Ureter (tissue), 1 donor: ENCODE data around the gene PARP8. TPM values are rescaled to one million over a fixed set of nuclear protein-coding genes. Genes with fewer than 3 reads are reported as not detected.
"Not testable (repeated sequence)": the region's sequence is repeated elsewhere in the genome, so short reads cannot be mapped to it uniquely, and the experiment has no call there.

Experiments
- DNase-seq: peaks from one replicate; pipeline ENCODE4 v3.0.0-alpha.2; 2020; ENCODE audit warnings: low spot score
- total RNA-seq: library from RNA; stranded (reverse); gene quantifications from one replicate; pipeline ENCODE4 v1.2.4, GENCODE V29; 2023
- donor health status: DM: yes; HTN: yes; CAD: no.

The PARP8 gene, protein sequence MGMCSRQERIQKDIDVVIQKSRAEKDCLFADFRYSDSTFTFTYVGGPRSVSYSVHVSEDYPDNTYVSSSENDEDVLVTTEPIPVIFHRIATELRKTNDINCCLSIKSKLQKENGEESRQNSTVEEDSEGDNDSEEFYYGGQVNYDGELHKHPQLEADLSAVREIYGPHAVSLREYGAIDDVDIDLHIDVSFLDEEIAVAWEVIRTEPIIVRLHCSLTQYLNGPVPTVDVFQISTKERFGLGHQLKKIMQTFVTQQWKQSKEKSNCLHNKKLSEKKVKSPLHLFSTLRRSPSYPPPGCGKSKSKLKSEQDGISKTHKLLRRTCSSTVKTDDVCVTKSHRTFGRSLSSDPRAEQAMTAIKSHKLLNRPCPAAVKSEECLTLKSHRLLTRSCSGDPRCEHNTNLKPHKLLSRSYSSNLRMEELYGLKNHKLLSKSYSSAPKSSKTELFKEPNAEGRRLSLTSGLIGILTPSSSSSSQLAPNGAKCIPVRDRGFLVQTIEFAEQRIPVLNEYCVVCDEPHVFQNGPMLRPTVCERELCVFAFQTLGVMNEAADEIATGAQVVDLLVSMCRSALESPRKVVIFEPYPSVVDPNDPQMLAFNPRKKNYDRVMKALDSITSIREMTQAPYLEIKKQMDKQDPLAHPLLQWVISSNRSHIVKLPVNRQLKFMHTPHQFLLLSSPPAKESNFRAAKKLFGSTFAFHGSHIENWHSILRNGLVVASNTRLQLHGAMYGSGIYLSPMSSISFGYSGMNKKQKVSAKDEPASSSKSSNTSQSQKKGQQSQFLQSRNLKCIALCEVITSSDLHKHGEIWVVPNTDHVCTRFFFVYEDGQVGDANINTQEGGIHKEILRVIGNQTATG
- 58.4 TPM for total RNA-seq

GRCh38 chr5:50666261-50667022 is at the start of gene PARP8:
Gene PARP8, plus strand, starts transcription at chr5:50666637. Its CDS starts 459 bp downstream, at chr5:50667096.
- DNase-seq: peak; percentile 61

- no peak for DNase-seq
Measured at GRCh38 chr5:50623666-50624065, 42.8 kb upstream of the PARP8 start.

GRCh38 chr5:50634866-50635265 is 31.6 kb upstream of the PARP8 start:
- not testable (repeated sequence) for DNase-seq

DNA sequence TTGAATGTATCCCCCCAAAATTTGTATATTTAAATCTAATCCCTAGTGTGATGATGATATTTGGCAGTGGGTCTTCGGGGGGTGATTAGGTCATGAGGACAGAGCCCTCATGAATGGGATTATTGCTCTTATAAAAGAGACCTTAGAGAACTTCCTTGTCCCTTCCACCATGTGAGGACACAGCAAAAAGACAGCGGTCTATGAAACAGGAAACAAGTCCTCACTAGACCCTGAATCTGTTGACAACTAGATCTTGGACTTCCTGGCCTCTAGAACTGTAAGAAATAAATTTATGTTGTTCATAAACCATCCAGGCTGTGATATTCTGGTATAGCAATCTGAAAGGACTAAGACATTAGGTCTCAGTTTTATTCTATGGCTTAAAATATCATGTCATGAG is 28.9 kb upstream of the PARP8 start:
- not testable (repeated sequence) for DNase-seq

DNA sequence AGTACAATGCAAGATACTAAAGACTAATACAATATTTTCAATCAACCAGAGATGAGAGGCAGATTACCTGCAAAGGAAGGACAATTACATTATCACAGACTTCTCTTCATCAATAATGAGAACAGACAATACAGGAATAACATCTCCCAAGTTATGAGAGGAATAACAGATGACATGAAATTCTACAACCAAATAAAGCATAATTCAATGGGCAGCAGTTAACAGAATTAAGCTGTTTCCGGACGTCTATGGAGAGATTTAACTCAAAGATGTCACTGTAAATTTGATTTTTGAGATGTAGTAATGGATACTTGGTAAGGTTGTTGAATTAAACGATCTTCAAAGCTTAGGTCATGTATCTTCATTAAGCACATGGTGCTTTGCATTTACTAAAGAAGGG is 19.8 kb upstream of the PARP8 start:
- DNase-seq: no peak

- DNase-seq: no peak
Measured at GRCh38 chr5:50647726-50648125, 18.7 kb upstream of the PARP8 start.

DNA sequence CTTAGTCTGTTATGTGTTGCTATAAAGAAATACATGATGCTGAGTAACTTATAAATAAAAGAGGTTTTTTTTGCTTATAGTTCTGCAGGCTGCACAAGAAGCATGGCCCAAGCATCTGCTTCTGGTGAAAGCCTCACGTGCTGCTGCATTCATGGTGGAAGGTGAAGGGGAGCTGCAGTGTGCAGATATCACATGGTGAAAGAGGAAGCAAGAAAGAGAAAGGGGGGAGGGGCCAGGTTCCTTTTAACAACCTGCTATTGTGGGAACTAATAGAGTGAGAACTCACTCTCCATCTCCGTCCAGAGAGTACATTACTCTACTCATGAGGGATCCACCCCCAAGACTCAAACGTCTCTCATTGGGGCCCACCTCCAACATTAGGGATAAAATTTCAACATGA is 12.5 kb upstream of the PARP8 start:
- no peak for DNase-seq

GRCh38 chr5:50655067-50655809 is 11.2 kb upstream of the PARP8 start:
- DNase-seq: no peak

GRCh38 chr5:50655810-50656205 is 10.6 kb upstream of the PARP8 start:
- peak; percentile 50 for DNase-seq

DNA sequence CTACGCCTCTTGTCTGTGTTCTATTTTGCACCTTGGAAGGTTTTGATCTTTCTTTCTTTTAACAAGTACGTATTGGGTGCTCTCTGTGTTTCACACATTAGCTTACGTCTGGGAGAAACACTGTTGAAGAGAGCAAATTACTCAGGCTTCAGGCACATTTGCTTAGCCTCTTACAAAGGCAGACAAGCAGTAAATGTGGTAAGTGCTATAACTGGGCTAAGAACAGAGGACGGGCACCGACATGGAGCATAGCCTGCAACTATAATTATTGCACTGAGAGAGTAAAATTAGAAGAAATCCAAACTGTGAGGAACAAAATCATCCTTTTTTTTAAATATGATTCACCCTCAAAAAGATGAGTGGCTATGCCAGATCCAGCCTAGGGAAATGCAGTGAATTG is 9.4 kb upstream of the PARP8 start:
- DNase-seq: no peak

DNA sequence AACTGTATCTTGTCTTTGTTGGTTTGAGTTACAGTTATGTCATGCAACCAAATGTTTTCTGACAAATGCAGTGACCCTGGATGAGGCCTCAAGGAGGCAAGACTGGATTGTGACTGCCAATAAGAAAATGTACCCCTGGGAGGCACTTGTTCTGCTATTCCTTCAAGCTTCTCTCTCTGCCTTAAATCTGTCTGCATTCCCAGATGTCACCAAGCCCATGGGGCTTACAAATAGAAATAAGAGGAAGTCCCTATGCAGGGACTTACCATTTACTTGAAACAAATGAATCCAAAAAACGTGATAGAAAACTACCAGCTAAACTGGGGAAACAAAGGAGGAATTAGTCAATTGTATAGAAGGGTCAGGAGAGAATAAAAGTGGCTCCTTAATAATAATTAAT is 8.2 kb upstream of the PARP8 start:
- no peak for DNase-seq

- no peak for DNase-seq
Measured at GRCh38 chr5:50663636-50664035, 2.8 kb upstream of the PARP8 start.

DNA sequence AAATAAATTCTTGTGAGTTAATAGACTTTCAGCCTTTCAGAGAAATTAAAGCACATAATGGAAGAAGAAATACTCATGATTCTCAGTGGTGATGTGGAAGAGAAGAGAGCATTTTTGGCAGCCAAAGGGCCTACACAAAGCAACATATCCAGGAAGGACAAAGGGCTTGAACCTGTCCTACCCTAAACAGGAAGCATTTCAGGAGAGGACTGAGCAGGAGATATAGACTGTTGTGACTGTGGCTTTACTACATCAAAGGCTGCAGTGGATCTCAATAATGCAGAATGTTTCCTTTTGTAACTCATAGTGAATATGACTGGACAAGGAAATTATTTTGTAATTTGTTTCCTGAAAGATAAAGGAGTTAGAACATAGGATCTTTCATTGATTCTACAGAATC is 1.3 kb upstream of the PARP8 start:
- DNase-seq: no peak

GRCh38 chr5:50665761-50666202 is 655 bp upstream of the PARP8 start:
- not testable (repeated sequence) for DNase-seq

DNA sequence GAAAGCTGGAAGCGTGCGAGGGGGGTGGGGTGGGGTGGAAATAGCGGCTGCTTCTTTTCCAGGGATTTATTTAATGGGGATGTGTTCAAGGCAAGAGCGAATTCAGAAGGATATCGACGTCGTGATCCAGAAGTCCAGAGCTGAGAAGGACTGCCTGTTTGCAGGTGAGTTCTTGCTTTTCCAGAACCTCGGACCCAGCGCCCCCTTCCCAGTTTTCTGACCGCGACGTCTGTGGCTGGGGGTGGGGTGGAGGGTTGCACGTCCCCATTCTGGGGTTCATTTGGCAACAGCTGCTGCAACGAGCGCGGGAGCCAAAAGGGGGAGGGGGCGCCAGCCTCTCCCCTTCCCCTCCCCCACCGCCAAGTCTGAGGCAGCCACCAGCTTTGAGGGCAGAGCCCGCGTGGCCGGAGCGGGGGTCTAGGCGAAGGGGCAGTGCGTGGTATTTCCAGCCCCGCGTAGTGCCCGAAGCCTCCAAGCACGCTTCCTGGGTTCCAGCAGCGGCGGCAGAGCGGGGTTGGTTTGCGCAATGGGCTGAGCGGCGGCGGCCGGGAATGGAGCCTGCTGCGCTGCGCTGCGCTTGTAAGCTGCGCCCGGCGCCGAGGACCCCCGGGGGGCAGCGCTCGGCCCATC is 701 bp downstream of the PARP8 start:
- peak; percentile 56 for DNase-seq

DNA sequence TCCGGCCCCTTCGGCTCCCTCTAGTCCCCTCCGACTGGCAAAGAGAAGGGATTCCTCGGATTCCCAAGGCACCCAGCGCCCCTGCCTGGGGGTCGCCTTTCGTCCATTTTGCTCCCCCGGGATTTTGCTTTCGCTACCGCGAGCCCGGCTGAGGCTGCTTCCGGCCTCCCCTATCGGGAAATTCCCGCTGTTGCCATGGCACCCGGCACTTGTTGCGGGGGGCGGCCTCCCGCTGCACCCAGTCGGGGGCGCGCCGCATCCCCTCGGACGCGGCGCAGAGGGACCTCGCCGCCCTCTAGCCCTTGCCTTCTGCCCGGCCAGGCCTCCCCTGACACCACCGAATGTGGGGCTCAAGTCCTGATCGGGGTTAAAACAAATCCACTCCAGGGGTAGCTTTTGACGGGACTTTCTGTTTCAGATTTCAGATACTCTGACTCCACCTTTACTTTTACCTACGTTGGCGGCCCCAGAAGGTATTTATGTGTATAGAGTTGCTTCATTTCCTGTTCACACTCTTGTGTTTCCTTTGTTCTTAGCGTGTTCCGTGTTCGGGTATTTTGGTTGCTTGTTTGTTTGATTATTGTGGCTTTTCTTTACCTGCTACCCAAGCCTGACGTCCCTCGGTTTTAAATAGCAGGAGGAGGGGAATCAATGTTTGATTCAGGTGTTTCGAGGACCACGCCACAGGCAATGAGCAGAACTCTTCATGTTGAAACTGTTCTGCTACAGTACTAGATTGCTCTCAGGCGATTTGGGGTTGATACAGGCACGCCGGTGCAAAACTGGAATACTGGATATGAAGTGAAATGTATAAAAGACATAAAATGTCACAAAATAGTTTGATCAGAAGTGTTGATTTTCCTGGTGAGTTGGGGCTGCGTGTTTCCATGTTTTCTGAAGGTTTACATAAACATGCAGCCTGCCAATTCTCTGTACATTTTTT is 1.5 kb downstream of the PARP8 start:
- DNase-seq: peak; percentile 76

- not testable (repeated sequence) for DNase-seq
Measured at GRCh38 chr5:50668636-50669035, 2.2 kb downstream of the PARP8 start.

DNA sequence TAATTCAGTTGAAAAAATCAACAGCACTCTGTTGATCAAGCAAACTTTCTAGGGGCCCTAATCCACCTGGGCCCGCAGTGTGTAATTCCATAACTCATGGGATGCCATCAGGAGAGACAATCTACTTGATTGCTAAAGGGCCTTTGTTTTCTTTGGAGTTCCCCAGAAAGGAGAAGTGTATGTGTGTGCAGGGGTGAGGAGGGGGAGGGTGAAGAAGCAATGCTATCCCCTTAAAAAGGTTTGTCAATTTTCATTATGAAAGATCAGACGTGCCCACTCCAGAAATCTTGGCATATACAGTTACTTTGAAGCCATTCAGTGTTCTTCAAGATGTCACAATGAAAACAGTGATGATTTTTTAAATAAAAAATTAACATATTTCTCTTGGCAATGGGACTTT is 6.2 kb downstream of the PARP8 start:
- DNase-seq: no peak

DNA sequence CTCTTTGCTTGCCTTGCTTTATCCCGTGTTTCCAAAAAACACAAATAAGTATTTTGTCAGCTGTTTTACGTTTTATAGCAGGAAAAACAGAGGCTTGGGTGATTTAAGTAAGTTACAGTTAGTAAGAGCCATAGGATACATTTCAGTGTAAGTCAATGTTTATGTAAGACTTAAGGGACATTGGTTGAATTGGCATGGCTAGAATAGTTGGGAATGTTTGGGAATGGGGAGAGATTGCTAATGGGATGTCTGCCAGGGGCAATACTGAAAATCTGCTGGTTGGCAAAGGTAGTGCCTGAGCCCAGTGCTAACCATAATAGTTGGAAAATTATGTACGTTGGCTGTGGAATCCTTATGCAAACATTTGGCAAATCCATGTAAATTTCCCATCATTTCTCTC is 7.0 kb downstream of the PARP8 start:
- DNase-seq: not testable (repeated sequence)

DNA sequence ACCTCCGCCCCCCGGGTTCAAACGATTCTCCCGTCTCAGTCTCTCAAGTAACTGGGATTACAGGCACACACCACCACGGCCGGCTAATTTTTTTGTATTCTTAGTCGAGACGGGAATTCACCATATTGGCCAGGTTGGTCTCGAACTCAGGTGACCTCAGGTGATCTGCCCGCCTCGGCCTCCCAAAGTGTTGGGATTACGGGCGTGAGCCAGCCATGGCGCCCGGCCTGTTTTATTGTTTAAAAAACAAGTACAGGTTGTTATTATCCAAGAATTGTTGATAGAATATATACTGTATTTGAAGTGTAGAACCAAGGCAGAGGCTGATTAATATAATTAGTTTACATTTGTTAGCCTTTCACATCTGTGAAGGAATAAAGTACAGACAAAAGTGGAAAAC is 8.9 kb downstream of the PARP8 start:
- no peak for DNase-seq
